GM21390 (cell line): Measurements from ENCODE around the gene RASAL3.
"Not testable (repeated sequence)": the region's sequence is repeated elsewhere in the genome, so short reads cannot be mapped to it uniquely, and the experiment has no call there.

Experiments
- ATAC-seq: cut with Tn5 transposase; IDR thresholded peaks from one replicate; pipeline ENCODE4 v1.9.1; 2021; ENCODE audit not compliant: unreplicated experiment

Gene RASAL3

GRCh38 chr19:15475169-15475568, 10.8 kb upstream of the RASAL3 start:
- ATAC-seq: no peak

DNA sequence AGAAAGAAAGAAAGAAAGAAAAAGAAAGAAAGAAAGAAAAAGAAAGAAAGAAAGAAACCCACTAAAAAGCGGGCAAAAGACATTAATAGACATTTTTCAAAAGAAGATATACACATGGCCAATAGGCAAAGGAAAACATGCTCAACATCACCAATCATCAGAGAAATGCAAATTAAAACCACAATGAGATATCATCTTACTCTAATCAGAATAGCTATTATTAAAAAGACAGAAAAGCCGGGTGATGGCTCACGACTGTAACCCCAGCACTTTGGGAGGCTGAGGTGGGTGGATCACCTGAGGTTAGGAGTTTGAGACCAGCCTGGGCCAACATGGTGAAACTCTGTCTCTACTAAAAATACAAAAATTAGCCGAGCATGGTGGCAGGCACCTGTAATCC, 9.5 kb upstream of the RASAL3 start:
- ATAC-seq: not testable (repeated sequence)

GRCh38 chr19:15471639-15472101, 7.3 kb upstream of the RASAL3 start:
- no peak for ATAC-seq

- ATAC-seq: no peak
These were observed 5.4 kb upstream of the RASAL3 start for GRCh38 chr19:15469513-15470297.

DNA sequence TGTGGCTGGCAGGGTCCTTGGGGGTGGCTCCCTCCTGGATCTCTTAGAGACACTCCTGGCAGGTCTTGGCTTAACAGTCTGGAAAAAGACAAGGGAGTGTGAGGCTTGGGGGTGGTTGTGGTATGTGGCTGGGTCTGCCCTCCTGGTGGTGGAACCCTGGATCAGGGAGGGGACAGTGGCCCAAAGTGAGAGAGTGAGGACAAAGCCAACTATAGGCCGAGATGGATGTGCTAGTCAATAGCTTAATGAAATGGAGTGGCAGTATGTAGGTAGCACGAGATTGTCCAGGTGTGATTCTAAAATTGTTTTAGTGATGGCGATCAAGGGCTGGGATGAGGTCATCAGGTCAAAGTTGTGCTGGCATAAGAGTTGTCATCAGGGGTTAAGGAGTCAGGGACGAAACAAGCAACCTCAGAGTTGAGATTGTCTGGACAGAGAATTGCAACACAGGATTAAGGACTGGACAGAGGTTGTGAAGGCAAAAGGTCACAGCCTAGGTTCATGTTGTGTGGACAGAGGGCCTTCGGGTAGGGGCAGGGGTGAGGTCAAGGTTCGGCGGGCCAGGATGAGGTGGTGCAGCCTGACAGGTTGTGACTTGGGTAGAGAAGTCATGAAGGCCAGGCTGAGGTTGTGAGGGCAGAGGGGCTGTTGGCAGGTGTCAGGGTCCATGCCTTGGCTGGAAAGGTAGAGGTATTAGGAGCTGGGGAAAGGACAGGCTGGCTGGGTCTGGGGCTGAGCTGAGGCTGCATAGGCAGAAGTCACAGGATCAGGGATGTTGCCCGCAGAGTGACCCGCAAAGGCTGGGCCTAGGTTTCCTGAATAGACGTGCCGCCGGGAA, 4.5 kb upstream of the RASAL3 start:
- no peak for ATAC-seq

DNA sequence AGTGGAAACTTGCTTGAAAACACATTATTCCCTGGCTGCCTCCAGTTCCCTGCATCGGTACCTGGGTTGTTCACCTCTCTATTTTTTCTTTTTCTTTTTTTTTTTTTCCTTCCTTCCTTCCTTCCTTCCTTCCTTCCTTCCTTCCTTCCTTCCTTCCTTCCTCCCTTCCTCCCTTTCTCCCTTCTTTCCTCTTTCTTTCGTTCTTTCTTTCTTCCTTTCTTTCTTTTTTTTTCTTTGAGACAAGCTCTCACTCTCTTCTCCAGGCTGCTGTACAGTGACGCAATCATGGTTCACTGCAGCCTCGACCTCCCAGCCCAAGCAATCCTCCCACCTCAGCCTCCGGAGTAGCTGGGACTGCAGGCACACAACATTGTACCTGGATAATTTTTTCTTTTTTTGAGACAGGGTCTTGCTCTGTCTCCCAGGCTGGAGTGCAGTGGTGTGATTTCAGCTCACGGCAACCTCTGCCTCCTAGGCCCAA, 3.4 kb upstream of the RASAL3 start:
- no peak for ATAC-seq

GRCh38 chr19:15466851-15467733, 2.7 kb upstream of the RASAL3 start:
- ATAC-seq: peak; percentile 66

DNA sequence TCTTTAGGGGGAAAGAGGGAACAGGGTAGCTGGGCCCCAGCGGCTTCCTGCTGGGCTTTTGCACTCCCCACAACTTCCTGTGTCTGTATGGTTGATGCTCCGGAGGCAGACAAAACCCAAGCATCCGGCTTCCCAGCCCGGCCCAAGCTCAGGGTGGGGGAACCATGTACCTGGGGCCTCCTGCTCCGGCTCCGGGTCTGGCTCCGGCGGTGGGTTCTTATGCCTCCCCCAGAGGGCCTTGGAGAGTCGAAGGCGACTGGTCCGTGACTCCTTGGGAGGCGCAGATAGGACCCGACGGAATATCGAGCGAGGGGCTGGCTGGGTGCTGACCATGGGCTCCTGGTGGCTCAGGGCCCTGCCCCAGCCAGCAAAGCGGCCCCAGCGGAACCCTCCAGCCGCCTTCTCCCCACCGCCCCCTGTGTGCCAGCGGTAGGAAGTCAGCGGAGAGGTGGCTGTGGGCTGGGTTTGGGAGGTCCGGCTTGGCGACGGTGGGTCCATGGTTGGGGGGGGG, 428 bp downstream of the RASAL3 start:
- ATAC-seq: no peak

- ATAC-seq: no peak
These were observed 2.6 kb downstream of the RASAL3 start for GRCh38 chr19:15461694-15462093.

GRCh38 chr19:15457701-15458484, 6.5 kb downstream of the RASAL3 start:
- ATAC-seq: no peak

- ATAC-seq: no peak
These were observed 7.3 kb downstream of the RASAL3 start for GRCh38 chr19:15456871-15457700.

- ATAC-seq: no peak
These were observed 7.9 kb downstream of the RASAL3 start for GRCh38 chr19:15456441-15456840.

DNA sequence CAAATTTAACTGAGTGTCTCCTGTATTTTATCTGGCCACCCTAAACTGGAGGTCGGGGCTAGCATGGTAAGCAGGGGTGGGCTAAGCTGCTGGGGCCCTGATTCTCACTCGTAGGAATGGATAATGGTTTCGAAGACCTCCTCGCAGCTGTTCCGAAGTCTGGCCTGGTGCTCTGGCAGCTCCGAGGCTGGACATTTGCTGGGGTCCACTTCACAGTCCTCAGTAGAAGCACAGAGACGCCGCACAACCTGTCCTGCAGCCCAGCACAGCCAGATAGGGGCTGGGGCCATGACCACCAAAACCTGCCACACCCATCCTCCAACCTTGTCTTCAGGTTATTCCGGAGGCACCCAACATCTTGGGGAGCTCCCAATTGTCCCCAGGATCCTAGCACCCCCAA, 8.3 kb downstream of the RASAL3 start:
- ATAC-seq: no peak

DNA sequence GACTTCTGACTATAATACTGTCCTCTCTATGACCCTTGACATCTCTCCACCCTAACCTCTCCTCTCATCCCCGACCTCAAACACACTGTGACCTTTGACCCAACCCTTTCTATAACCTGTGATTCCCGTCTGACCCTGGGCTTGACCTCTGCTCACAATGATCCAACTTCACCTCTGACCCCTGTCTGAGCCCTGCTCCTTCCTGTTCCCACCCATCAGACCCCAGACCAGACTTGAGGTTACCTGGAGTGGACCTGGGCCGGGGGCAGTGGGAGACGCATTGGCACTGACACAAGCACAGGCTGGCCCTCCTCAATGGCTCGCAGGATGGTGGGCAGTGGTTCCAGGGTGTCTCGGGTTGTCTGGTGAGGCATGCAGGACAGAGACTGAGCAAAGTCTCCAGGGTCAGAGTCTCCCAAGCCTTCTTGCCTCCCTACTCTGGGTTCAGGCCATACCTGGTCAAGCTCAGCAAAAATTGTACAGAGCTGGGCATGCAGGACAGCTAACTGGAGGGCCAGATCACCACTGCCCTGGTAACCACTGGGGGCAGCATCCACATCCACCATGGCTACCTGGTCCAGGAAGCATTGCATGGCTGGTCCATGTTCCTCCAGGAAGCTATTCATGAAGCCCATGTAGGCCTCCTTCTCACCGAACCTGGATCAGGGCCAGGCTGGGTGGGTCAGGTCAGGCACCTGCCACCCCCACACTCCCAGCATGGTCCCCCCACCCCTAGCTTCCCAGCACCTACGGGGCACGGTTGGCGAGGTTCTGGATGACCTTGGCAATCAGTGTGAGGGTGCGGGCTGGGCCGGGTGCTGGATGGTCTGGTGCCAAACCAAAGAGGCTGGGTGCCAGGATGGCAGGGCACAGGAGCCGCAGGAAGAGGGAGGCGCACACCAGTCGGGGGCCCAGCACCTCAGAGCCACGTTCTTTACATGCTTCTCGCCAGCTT, 10.2 kb downstream of the RASAL3 start:
- no peak for ATAC-seq

- ATAC-seq: no peak
These were observed 11.2 kb downstream of the RASAL3 start for GRCh38 chr19:15453091-15453578.

DNA sequence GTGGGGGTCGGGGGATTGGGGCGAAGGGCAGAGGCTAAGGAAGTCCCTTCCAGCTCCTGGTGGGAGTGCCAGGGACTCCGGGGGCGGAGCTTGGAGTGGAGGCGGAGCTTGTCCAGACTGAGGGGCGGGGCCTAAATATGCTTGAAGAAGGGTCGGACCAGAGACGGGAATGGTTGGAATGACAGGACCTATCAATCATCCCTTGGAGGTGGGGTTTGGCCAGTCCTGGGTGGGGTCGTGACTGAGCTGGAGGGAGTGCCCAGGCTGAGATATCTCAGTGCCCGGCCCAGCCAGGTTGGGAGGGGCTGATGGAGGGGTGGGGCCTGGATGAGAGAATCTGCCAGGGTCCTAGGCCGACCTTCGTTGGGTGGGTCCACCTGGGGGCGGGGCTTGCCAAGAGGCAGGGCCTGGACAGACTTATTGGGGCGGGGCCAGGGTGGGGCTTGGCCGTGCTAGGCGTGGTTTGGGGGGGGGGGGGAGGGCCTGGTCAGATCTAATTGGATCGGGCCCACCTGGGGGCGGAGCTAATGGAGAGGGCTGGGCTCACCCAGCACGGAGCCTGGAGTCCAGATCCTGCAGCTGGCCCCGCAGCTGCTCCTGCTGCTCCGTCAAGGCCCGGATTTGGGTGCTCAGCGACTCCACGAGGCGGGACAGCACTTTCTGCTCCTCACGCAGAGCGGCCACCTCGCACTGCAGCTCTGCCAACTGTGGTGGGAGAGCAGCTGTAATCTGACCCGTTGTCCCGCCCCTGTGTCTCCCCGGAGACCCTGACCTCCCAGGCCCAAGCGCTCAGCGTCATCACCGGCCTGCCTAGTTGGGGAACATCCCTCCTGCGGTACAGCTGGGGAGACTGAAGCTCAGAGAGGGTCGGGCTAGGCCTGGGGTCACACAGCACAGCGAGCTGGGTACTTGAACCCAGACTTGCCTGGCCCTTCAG, 12.0 kb downstream of the RASAL3 start:
- no peak for ATAC-seq

DNA sequence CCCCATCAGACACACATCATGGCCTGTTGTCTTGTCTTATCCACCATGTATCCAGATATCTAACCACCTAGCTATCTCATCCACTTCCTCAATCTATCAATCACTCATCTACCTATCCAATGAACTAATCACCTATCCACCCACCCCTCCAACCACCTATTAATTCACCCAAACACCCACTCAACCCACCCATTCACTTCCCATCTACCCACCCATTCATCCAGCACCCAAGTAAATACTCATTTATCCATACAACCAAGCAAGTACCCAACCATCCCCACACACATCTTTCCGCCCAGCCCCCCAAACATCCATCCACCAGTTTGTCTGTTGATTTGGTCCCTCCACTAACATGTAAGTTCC, 13.8 kb downstream of the RASAL3 start:
- ATAC-seq: no peak
